Glomerular endothelial cell (primary cell): ENCODE data around the gene KISS1R. TPM values are rescaled to one million over a fixed set of nuclear protein-coding genes. Genes with fewer than 3 reads are reported as not detected.
"Not testable (repeated sequence)": the region's sequence is repeated elsewhere in the genome, so short reads cannot be mapped to it uniquely, and the experiment has no call there.

ENCODE experiments used
- DNase-seq: peaks from one replicate; pipeline ENCODE4 v3.0.0-alpha.2; 2011; ENCODE audit warnings: low read depth, low spot score; ENCODE audit errors: extremely low read depth
- total RNA-seq: library from RNA; depleted of rRNA; stranded (reverse); fragments of >200 nt; gene quantifications from 2 replicates; pipeline ENCODE4 v1.2.3, GENCODE V29; 2015

The KISS1R gene
- total RNA-seq, 1 donor from 2014 or later = 0.12 TPM

DNA sequence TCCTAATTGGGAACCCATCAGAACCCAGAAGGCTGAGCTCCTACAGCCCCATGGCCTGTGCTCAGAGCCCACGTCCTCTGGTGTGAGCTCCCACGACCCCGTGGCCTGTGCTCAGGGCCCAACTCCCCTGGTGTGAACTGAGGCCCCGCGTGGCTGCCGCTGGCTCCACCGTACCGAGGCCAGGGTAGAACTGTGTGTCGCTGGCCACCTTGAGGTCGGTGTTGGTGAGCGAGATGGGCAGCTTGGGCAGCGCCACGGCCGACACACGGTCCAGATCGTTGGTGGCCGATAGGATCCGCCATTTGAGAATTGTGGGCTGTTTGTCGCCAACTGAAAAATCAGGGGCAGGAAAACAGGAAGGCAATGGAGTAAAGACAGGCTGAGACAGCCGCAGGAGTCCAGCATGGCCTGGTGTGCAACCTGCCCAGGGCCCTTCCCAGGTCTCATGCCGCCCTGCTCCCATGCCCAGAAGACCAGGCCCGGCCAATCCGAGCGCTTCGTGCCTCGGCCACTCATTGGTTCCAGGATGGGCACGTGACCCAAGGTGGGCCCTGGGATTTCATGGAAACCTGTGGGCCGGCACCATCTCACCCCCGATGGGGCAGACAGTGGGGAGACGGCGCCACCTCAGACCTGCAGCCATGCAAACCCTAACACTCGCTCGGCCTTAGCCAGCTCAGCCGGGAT is 35.6 kb upstream of the KISS1R start:
- DNase-seq = no peak

- no peak for DNase-seq
These were observed 34.1 kb upstream of the KISS1R start for GRCh38 chr19:882871-883497.

DNA sequence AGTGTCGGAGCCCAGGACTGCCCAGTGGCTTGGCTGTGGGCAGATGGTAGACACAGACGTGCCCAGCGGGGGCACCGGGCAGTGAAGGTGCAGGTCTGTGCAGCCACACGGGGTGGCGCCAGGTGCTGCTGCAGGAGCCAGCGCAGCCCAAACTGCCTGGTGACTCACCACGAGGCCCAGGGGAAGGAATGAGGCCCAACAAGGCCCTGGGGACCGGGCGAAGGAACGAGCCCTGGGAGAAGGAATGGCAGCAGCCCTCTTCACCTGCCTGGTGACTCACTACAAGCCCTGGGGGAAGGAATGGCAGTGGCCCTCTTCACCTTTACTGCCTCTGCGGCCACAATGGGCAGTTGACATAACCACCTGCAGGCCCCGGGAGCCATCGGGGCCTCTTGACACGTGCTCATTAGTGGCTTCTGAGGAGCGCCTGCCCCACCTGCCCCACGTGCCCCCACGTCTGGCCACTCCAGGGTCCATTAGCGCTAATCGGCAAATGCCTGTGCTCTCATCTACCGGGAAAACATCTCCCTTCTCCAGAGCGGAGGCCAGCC is 33.4 kb upstream of the KISS1R start:
- DNase-seq = no peak

DNA sequence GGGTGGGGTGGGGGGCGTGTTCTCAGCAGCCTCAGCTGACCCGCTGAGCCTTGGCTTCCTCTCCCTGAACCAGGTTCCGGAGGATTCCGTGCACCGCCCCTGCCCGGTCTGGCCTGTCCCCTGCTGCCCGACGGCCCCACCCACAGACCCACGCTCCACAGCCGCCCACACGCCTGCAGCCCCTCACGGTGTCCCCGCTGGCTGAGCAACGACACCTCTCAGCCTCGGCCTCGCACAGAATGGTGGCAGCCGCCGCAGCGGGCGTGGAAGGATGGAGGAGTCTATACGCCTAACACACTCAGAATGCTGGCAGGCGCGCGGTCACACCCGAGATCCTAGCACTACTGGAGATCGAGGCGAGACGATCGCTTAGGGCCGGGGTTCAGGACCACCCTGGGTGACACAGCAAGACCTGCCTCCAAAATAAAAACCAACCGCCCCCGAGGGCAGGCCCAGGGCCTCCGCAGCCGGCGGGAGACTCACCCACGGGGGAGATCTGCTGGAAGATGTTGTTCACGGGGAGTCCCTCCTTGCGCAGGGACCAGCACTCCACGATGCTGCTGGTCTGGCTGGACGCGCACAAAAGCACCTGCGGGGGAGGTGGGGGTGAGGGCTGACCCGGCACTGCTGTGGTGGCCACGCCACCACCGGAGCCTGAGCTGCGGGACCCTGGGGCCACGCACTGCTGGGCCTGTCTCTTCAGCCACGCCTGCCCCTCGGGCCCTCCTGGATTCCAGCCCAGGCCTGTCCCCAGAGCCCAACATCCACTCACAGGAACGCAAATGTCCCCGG is 32.5 kb upstream of the KISS1R start:
- no peak for DNase-seq

DNA sequence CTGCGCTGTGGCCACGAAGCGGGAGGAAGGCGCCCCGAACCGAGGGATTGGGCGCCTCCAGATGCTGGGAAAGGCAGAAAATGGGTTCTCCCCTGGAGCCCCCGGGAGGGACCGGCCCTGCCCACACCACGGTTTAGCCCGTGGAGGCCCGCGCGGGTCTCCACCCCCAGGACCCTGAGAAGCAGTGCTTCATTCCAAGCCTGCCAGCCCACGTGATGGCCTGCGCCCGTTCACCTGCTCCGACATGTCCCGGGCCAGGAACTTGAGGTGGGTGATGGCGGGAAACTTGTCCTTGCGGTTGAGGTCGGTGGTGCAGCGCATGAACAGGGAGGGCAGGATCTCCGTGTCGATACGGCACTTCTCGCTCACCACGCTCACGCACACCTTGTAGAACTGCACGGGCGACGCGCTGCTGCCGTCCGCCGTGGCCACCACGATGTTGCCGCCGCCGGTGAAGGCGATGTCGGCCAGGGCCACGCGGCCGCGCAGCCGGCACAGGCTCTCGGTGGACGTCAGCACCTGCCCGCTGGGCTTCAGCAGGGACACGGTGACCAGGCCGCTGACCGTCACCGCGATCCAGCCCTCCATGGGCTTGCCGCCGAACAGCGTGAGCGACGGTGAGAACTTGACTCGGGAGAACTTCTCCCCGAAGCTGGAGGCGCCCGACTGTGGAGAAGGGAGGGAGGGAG is 31.5 kb upstream of the KISS1R start:
- no peak for DNase-seq

- no peak for DNase-seq
These were observed 30.1 kb upstream of the KISS1R start for GRCh38 chr19:887072-887471.

DNA sequence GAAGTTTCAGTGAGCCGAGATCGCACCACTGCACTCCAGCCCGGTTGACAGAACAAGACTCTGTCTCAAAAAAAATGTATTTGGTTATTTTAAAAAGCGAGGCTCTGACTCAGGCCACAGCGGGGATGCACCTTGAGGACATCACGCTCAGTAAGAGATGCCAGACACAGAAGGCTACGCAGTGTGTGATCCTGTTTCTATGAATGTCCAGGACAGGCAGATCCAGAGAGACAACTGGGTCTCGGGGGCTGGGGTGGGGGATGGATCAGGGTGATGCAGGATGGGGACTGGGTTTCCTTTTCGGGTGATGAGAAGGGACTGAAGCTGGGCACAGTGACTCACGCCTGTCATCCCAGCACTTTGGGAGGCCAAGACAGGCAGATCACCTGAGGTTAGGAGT is 29.5 kb upstream of the KISS1R start:
- no peak for DNase-seq

DNA sequence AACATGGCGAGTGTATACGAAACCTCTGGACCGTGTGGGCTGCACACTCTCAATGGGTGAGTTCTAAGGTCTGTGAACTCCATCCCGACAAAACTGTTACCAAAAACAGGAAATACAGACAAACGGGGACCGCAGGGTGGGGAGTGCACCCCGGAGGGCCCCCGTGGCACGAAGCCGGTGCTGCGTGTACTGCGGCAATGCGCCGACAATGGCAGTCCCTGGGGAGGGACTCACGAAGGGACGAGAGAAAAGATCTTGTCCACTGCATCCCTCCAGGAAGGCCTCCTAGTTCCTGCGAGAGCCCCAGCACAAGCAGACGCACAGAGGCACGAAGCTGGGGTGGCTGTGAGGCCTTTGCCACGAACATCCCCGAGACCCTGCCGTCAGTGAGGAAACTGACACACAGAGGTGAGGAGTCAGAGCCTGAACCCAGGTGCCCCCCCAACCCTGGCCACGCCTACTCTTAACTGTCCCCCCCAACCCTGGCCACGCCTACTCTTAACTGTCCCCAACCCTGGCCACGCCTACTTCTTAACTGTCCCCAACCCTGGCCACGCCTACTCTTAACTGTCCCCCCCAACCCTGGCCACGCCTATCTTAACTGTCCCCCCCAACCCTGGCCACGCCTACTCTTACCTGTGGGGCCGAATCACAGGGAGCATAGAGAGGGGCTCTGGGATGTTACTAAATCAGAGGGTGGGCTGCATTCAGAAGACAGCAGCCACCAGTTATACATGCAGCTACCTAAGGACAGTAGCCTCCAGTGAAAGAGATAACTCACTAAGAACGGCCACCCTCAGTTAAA is 28.4 kb upstream of the KISS1R start:
- DNase-seq = no peak

DNA sequence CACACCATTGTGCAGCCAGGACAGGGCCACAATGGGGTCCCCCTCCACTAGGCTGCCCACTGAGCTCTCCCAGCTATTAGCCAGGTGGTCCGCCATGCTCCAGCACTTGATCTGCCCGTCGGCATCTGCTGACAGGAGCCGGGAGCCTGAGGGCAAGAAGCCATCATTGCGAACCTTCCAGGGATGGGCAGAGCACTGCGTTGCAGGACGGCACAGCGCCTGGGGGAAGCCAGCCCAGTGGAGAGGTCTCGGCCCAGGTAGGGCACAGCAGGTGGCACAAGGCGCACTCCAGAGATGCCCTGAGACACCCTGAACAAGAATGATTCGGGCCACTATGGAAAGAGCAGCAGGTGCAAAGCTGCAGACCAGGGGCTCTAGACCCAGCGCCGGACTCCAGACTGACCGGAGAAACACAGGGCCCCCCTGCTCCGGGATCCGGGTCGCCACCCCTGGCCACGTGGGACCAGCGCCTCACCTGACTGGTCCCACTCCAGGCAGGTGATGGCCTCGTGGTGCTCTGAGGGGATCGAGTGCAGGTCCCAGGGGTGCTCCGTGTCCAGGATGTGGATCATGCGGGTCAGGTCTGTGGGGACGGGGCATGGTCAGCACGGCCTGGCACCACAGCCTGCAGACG is 27.4 kb upstream of the KISS1R start:
- DNase-seq = no peak

DNA sequence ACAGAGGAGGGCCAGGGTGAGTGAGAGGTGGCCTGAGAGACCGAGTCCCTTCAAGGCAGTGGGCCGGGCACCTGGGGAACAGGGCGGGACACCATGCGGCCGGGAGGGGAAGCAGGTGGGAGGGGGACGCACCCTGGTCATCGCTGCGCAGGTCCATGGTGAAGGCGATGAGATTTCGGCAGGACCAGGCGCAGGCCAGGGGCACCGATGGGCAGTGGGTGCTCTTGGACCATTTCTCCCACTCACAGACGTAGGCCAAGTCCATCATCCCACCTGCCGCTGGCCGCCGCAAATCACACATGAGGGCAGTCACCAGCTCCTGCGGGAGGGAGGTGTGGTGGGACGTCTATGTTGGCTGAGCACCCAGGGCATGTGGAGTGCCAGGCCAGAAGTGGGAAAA is 26.3 kb upstream of the KISS1R start:
- DNase-seq = no peak

- DNase-seq = not testable (repeated sequence)
These were observed 25.5 kb upstream of the KISS1R start for GRCh38 chr19:891421-892200.

- DNase-seq = no peak
These were observed 24.8 kb upstream of the KISS1R start for GRCh38 chr19:892243-892893.

GRCh38 chr19:892894-893689 is 24.0 kb upstream of the KISS1R start, which contains the start of the genes MED16 and RNU6-9:
Gene MED16 (minus strand): TSS chr19:893187. CDS start chr19:891131, 2,056 bp downstream.
Gene RNU6-9 (plus strand): TSS chr19:893484.
- DNase-seq = peak; percentile 77

DNA sequence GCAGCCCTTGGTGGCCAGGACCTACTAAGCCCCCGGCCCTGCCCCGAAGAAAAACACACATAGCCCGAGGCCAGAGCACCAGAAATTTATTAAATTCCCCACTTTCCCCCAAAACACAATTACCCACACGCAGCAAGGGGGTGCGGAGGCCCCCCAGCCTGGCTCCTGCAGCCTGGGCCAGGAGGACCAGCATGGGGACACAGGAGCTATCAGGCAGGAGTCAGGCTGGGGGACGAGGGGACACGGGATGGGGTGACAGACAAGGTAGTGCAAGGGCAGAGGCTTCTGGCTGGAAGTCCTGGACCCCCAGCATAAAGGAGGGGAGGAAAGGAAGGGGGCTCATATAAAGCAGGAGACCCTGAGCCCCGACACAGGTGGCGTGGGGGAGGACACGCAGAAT is 20.7 kb upstream of the KISS1R start:
- DNase-seq = no peak

GRCh38 chr19:896999-897398 is 20.1 kb upstream of the KISS1R start:
- DNase-seq = no peak

DNA sequence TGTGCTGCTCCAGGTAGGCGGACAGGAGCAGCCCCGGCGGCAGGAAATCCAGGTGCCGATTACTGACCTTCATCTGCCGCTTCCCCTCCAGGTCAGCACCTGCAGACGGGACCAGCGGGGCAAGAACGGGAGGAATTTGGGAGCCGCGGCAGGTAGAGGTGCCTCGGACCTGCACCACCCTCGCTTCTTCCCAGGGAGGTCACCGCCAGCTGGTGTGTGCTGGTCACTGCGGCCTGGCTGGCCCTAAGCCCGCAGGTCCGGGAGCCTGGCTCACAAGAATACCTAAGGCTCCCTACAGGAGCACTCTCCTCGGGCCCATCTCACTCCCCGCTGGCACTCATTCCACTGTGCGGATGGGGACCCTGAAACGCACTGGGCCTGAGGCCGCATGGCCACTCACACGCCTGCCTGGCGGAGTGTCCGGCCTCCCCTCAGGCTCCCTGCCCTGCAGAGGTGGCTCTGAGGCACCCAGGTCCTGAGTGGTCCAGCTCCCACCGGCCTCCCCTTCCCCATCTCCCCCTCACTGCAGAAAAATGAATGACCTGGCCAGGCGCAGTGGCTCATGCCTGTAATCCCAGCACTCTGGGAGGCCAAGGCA is 19.6 kb upstream of the KISS1R start:
- no peak for DNase-seq

DNA sequence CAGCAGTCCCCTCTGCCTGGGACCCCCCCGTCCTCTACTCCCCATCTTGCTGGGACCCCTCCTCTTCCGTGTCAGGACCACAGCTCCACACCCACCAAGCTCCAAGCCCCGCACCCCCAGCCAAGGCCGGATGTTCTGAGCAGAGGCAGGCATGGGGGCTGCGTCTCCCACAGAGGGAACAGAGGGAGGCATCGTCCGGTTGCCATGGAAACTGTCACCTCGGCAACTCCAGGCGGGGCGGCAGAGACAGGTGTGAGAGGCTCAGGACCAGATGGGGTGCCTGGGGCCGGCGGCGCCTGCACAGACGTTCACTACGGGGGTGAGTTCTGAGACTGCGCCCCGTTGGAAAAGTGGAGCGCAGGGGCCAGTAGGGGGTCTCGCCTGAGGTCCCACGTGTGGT is 18.5 kb upstream of the KISS1R start:
- DNase-seq = no peak
